Endothelial cell of umbilical vein (primary cell): ENCODE results near the gene COBLL1. TPM values are rescaled to one million over a fixed set of nuclear protein-coding genes. Genes with fewer than 3 reads are reported as not detected.

Source experiments
- BruUV-seq: library from RNA; stranded (reverse); fragments of 400-500 nt; replicated peaks from 2 replicates; lab custom pipeline; 2021; lab: Mats Ljungman, UMichigan
- CTCF ChIA-PET: fragments of 300-600, 350-600 bp; sonication (Branson Sonifier 250); formaldehyde crosslinking; loops from one replicate; lab custom pipeline; 2021; ENCODE audit warnings: antibody characterized with exemption, inconsistent platforms; lab: Charles Lee
- POLR2A ChIA-PET: fragments of 300-600, 350-600 bp; sonication (Branson Sonifier 250); formaldehyde crosslinking; loops from one replicate; lab custom pipeline; 2021; ENCODE audit warnings: antibody characterized with exemption, inconsistent platforms; lab: Charles Lee
- DNase-seq: peaks from one replicate; pipeline ENCODE4 v3.0.0-alpha.2; 2011; ENCODE audit warnings: low read depth, low spot score
- FAIRE-seq: peaks from 2 replicates; lab custom pipeline; 2011; peaks lifted over from hg19 to GRCh38; lab: Jason Lieb, UNC
- H2AFZ ChIP-seq: 2 replicates; pipeline ENCODE4 v1.6.0; 2012; ENCODE audit warnings: low read depth, low read length, control low read depth, inconsistent platforms
- H3K27ac ChIP-seq: 2 replicates; pipeline ENCODE4 v1.5.1; 2011; ENCODE audit warnings: low read depth, mild to moderate bottlenecking, control low read depth, low read length, moderate library complexity; ENCODE audit not compliant: insufficient read depth
- H3K27me3 ChIP-seq, 2 experiments: 2 replicates each; pipeline versions ENCODE4 v1.6.0 to v1.6.1; 2011; ENCODE audit warnings: low read length in 2 of 2, mixed read lengths in 1 of 2; ENCODE audit not compliant: control insufficient read depth in 2 of 2, insufficient read depth in 2 of 2
- H3K36me3 ChIP-seq, 2 experiments: 2 replicates in 1 of 2; 3 replicates in 1 of 2; pipeline ENCODE4 v1.5.1; 2011; ENCODE audit warnings: low read length in 2 of 2, mild to moderate bottlenecking in 1 of 2, moderate library complexity in 1 of 2; ENCODE audit not compliant: control insufficient read depth in 2 of 2, insufficient read depth in 2 of 2; ENCODE audit errors: extremely low read depth in 1 of 2
- H3K4me1 ChIP-seq: 3 replicates; pipeline ENCODE4 v1.5.1; 2011; ENCODE audit warnings: mild to moderate bottlenecking, low read length; ENCODE audit not compliant: control insufficient read depth, insufficient read depth; ENCODE audit errors: extremely low read depth
- H3K4me2 ChIP-seq: 2 replicates; pipeline ENCODE4 v1.6.1; 2011; ENCODE audit warnings: low read length, control low read depth, mixed read lengths; ENCODE audit not compliant: insufficient read depth
- H3K4me3 ChIP-seq, 3 experiments: fragments of 200-600 bp in 1 of 3; sonication (generic), shearing (Covaris generic) in 1 of 3; replicated peaks in 1 of 3; 2 replicates each; pipeline ENCODE4 v1.5.1; 2011 to 2016; ENCODE audit warnings: control low read depth in 3 of 3, low read length in 3 of 3, mild to moderate bottlenecking in 2 of 3, inconsistent platforms in 1 of 3, low read depth in 1 of 3, moderate library complexity in 1 of 3; ENCODE audit not compliant: insufficient read depth in 1 of 3
- H3K79me2 ChIP-seq: 2 replicates; pipeline ENCODE4 v1.6.0; 2012; ENCODE audit warnings: low read length, inconsistent platforms; ENCODE audit not compliant: control insufficient read depth, insufficient read depth
- H3K9ac ChIP-seq: replicated peaks from 2 replicates; pipeline ENCODE3; 2011; ENCODE audit warnings: low read length, control low read depth; ENCODE audit not compliant: insufficient read depth; ENCODE audit errors: extremely low read depth
- H3K9me1 ChIP-seq: replicated peaks from 3 replicates; pipeline ENCODE4 v1.6.0; 2011; ENCODE audit warnings: mild to moderate bottlenecking, low read length; ENCODE audit not compliant: control insufficient read depth, insufficient read depth; ENCODE audit errors: extremely low read depth
- H3K9me3 ChIP-seq: replicated peaks from 2 replicates; pipeline ENCODE4 v1.5.1; 2012; ENCODE audit warnings: low read length, inconsistent platforms; ENCODE audit not compliant: control insufficient read depth, insufficient read depth
- H4K20me1 ChIP-seq: replicated peaks from 2 replicates; pipeline ENCODE3; 2011; ENCODE audit warnings: mild to moderate bottlenecking, low read length; ENCODE audit not compliant: control insufficient read depth, insufficient read depth; ENCODE audit errors: extremely low read depth
- EZH2 ChIP-seq: IDR thresholded peaks from 2 replicates; pipeline ENCODE4 v1.6.1; 2012; ENCODE audit warnings: borderline replicate concordance, low read depth, mild to moderate bottlenecking, moderate library complexity, low read length, inconsistent platforms; ENCODE audit not compliant: severe bottlenecking
- FOS ChIP-seq: IDR thresholded peaks from 2 replicates; pipeline ENCODE4 v1.6.1; 2011; ENCODE audit warnings: mild to moderate bottlenecking, low read length, moderate library complexity, borderline replicate concordance; ENCODE audit not compliant: insufficient read depth
- GATA2 ChIP-seq: IDR thresholded peaks from 2 replicates; pipeline ENCODE4 v1.7.0; 2011; ENCODE audit warnings: low read depth, mild to moderate bottlenecking, moderate library complexity, mixed read lengths, low read length; ENCODE audit not compliant: insufficient read length, insufficient read depth
- JUN ChIP-seq: IDR thresholded peaks from 2 replicates; pipeline ENCODE4 v1.6.1; 2011; ENCODE audit warnings: borderline replicate concordance, low read depth; ENCODE audit not compliant: insufficient read length, insufficient read depth
- MYC ChIP-seq: IDR thresholded peaks from one replicate; pipeline ENCODE4 v1.6.1; 2011; ENCODE audit warnings: mild to moderate bottlenecking, low read depth, low read length
- POLR2A ChIP-seq: IDR thresholded peaks from 2 replicates; pipeline ENCODE4 v1.6.1; 2012; ENCODE audit warnings: low read depth, mild to moderate bottlenecking, control low read depth, low read length
- POLR2AphosphoS5 ChIP-seq: IDR thresholded peaks from 2 replicates; pipeline ENCODE4 v1.6.1; 2012; ENCODE audit warnings: low read depth, mild to moderate bottlenecking, control low read depth, low read length, moderate library complexity; ENCODE audit not compliant: insufficient read depth
- dilution Hi-C: fragments of 300-500 bp; cut with MboI; formaldehyde crosslinking; loops from one replicate; pipeline ENCODE4 v1.15.0; 2019; ENCODE audit warnings: low sequenced_read_pairs; ENCODE audit not compliant: extremely low pct_ligation_motif_present
- intact Hi-C: fragments of 100-400 bp; cut with micrococcal nuclease; formaldehyde crosslinking; loops from one replicate; pipeline ENCODE4 v1.10.0; 2022
- polyA plus RNA-seq, 4 experiments: library from polyadenylated mRNA; depleted of rRNA in 3 of 4; stranded (reverse) in 3 of 4; unstranded in 1 of 4; fragments of >200 nt; gene quantifications; 2 replicates each; pipeline versions ENCODE4 v1.2.1 to v1.2.3, GENCODE V29; 2011 to 2012; ENCODE audit warnings: missing spikeins in 1 of 4
- total RNA-seq: library from RNA; stranded (reverse); gene quantifications from 2 replicates; pipeline ENCODE4 v1.2.3, GENCODE V29; 2021
- TF ChIP-seq, protein P1 (sequence below): IDR thresholded peaks from 2 replicates; pipeline ENCODE4 v1.6.1; 2011; ENCODE audit not compliant: insufficient read depth, insufficient read length
- TF ChIP-seq, protein P2 (sequence below), 2 donors: IDR thresholded peaks; 1 replicate in 1 of 2; 2 replicates in 1 of 2; pipeline ENCODE4 v1.5.1; 2011; ENCODE audit warnings: low read length in 2 of 2, mild to moderate bottlenecking in 2 of 2, moderate library complexity in 2 of 2, control low read depth in 1 of 2, inconsistent platforms in 1 of 2, low read depth in 1 of 2; ENCODE audit not compliant: insufficient read depth in 1 of 2; ENCODE audit errors: extremely low read depth in 1 of 2

The COBLL1 gene
- total and polyA plus RNA-seq, 2 donors (not counting 3 experiments of a cell fraction or from before 2014, with no cell fraction given), result 9.1 to 38.4 TPM

DNA sequence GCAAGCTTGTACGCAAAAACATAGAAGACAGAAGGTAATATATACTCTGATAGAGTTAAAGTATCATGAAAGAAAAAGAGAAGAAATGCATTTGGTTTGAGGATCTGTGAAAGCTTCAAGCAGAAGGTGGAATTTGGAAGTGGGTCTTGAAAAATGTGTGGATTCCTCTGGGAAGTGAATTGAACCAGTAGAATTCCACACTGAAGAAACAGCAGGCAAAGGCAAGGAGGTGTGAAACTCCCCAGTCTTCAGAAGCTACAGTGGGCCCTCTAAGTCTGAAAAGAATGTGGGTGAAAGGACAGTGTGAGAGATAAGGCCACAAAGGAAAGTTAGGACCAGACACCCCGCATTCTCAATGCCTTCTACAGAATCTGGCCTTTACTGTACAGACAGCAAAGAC is 25.6 kb downstream of the COBLL1 start:
- CTCF ChIA-PET, result interaction anchor here (1.0 to 2.2 kb wide), 2 partner anchors 8 to 16 kb away, joined by 3 to 7 read pairs; no protein-coding TSS in a partner anchor

More for the DNA sequence above, 25.6 kb downstream of the COBLL1 start:
- H3K4me2 ChIP-seq, result no peak overlapping the region
- H3K9me1 ChIP-seq, result no peaks in the 10 kb centered on the region
- DNase-seq (no peak), FAIRE-seq (no peak)
- no peak overlapping the region for H3K4me3 ChIP-seq
- BruUV-seq, result no TSS peak
- H2AFZ ChIP-seq, result no peak overlapping the region
- no peaks in the 10 kb centered on the region for H3K36me3 ChIP-seq
- no peaks in the 10 kb centered on the region for H3K9me3 ChIP-seq
- H3K79me2 ChIP-seq, result no peaks in the 10 kb centered on the region
- no peak overlapping the region for H3K27ac ChIP-seq
- intact Hi-C loops, result no loop called here
- TF ChIP-seq JUN (no peak), POLR2AphosphoS5 (no peak), MYC (no peak), GATA2 (no peak), EZH2 (no peak), POLR2A (no peak), FOS (no peak)
- TF ChIP-seq, protein P1, sequence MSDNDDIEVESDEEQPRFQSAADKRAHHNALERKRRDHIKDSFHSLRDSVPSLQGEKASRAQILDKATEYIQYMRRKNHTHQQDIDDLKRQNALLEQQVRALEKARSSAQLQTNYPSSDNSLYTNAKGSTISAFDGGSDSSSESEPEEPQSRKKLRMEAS, result no peak
- TF ChIP-seq, protein P2, sequence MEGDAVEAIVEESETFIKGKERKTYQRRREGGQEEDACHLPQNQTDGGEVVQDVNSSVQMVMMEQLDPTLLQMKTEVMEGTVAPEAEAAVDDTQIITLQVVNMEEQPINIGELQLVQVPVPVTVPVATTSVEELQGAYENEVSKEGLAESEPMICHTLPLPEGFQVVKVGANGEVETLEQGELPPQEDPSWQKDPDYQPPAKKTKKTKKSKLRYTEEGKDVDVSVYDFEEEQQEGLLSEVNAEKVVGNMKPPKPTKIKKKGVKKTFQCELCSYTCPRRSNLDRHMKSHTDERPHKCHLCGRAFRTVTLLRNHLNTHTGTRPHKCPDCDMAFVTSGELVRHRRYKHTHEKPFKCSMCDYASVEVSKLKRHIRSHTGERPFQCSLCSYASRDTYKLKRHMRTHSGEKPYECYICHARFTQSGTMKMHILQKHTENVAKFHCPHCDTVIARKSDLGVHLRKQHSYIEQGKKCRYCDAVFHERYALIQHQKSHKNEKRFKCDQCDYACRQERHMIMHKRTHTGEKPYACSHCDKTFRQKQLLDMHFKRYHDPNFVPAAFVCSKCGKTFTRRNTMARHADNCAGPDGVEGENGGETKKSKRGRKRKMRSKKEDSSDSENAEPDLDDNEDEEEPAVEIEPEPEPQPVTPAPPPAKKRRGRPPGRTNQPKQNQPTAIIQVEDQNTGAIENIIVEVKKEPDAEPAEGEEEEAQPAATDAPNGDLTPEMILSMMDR (IDR thresholded peaks at IDR 0.05; ENCODE audit: extremely low read depth in 1 of 2, insufficient read depth in 1 of 2, low read depth in 1 of 2, low read length in 2 of 2), result no peak
- H4K20me1 ChIP-seq, result no peaks in the 10 kb centered on the region
- dilution Hi-C loops, result no loop called here
- no peaks in the 10 kb centered on the region for H3K27me3 ChIP-seq
- H3K9ac ChIP-seq, result no peak overlapping the region
- H3K4me1 ChIP-seq, result no peaks in the 10 kb centered on the region
- POLR2A ChIA-PET, result no interaction called here
